Left ventricle myocardium inferior (tissue), 1 donor: ENCODE measurements around the gene COL1A1. TPM values are rescaled to one million over a fixed set of nuclear protein-coding genes. Genes with fewer than 3 reads are reported as not detected.
A peak's percentile ranks its signal among the peaks of the same experiment; 100 is the strongest.

Source experiments
- DNase-seq: peaks from one replicate; pipeline ENCODE4 v3.0.0-alpha.2; 2020
- H3K27ac ChIP-seq: fragments of 200-600 bp; replicated peaks from 2 replicates; pipeline ENCODE4 v1.8.0; 2021
- H3K27me3 ChIP-seq: fragments of 200-600 bp; 2 replicates; pipeline ENCODE4 v1.8.0; 2021; ENCODE audit warnings: low read depth
- H3K36me3 ChIP-seq: fragments of 200-600 bp; 2 replicates; pipeline ENCODE4 v1.8.0; 2021
- H3K4me1 ChIP-seq: fragments of 200-600 bp; 2 replicates; pipeline ENCODE4 v1.8.0; 2021
- H3K4me3 ChIP-seq: fragments of 200-600 bp; 2 replicates; pipeline ENCODE4 v1.8.0; 2021; ENCODE audit warnings: mild to moderate bottlenecking, moderate library complexity
- H3K9me3 ChIP-seq: fragments of 200-600 bp; replicated peaks from 2 replicates; pipeline ENCODE4 v1.8.0; 2021
- CTCF ChIP-seq: fragments of 200-600 bp; IDR thresholded peaks from 2 replicates; pipeline ENCODE4 v1.8.0; 2021; ENCODE audit warnings: antibody characterized with exemption, mild to moderate bottlenecking, borderline replicate concordance
- intact Hi-C: fragments of 100-400 bp; cut with micrococcal nuclease; formaldehyde crosslinking; loops from one replicate; pipeline ENCODE4 v1.11.0; 2022
- long read RNA-seq: library from polyadenylated mRNA; unstranded; transcript quantifications from one replicate; pipeline ENCODE4 v2.0.0, GENCODE V29; 2021
- total RNA-seq: library from RNA; stranded (reverse); fragmentation: NEBNext Ultra II Directional; extraction: Animal tissue kit (Norgen Biotek cat#: 25700); gene quantifications from one replicate; pipeline ENCODE4 v1.2.1, GENCODE V29; 2021
- donor health status: DM: no; HTN: yes; CAD: no; lungs with severe emphysema.

Gene COL1A1
- 45.8 TPM for total RNA-seq
- long read RNA-seq, full-length matches to known transcripts = 43 of 75 reads
- long read RNA-seq, partial matches to known transcripts = 20 of 75 reads
- long read RNA-seq, other reads (novel, unspliced or antisense) = 12 of 75 reads

DNA sequence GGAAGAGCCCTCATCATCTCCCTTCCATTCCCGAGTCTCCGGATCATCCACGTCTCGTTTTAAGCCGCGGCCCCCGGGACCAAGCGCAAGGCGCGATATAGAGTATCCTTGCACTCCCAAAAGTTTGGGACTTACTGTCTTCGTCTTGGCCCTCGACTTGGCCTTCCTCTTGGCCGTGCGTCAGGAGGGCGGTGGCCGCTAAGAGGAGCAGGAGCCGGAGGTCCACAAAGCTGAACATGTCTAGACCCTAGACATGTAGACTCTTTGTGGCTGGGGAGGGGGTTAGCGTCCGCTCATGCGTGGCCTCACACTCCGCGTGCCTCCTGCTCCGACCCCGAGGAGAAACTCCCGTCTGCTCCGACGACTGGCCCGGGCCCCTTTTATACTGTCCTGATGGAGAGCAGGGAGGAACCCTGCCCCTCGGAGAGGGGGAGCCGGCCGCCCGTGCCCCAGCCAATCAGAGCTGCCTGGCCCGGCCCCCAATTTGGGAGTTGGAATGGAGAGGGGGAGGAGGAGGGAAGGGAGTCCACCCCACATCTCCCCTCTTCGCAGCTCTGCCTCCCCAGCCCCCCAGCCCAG is at the start of gene COL1A1:
TSS of gene COL1A1 (minus strand) at position 356 of the 579 bp plus-strand sequence. CDS start at position 238, 118 bp downstream.
- no peak for TF ChIP-seq CTCF
- Histone ChIP-seq H3K27me3 (peaks cover 66% of the 10 kb centered on the region), H3K4me3 (peak within 1 kb of the TSS; percentile 72), H3K36me3 (peaks cover 17% of the 10 kb centered on the region), H3K4me1 (peaks cover 54% of the 10 kb centered on the region), H3K9me3 (no peaks in the 10 kb centered on the region), H3K27ac (peak within 1 kb of the TSS; percentile 88)
- peak; percentile 73 for DNase-seq
- intact Hi-C loops = loop anchor here (5.0 kb wide), 1 partner anchor 71 kb away; the partner anchor contains the start of gene TMEM92

DNA sequence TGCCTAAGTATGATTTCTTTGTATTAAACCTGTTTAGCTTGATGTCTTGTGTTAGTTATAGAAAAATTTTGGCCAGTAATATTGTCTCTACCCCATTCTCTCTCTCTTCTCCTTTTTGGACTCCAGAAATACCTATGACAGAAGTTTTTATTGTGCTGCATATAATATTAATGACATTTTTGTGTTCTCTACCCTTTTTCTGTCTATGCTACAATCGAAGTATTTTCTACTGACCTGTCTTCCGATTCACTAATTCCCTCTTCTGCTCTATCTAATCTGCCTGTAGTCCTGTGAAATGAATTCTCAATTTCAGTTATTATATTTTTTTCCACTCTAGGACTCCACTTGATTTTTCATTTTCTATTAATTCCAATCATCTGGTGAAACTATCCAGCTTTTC is 46.8 kb upstream of the COL1A1 start:
- Histone ChIP-seq H3K4me1 (no peaks in the 10 kb centered on the region), H3K27me3 (peaks cover 6% of the 10 kb centered on the region), H3K9me3 (peaks cover 29% of the 10 kb centered on the region), H3K27ac (no peak overlapping the region), H3K4me3 (no peak overlapping the region), H3K36me3 (no peaks in the 10 kb centered on the region)
- no peak for TF ChIP-seq CTCF
- intact Hi-C loops = no loop called here
- DNase-seq = no peak

- no peaks in the 10 kb centered on the region for H3K36me3 ChIP-seq
- DNase-seq = no peak
- intact Hi-C loops = no loop called here
- H3K9me3 ChIP-seq = peaks cover 23% of the 10 kb centered on the region
- H3K27ac ChIP-seq = no peak overlapping the region
- H3K27me3 ChIP-seq = peaks cover 1% of the 10 kb centered on the region
- no peak for TF ChIP-seq CTCF
- peaks cover 5% of the 10 kb centered on the region for H3K4me1 ChIP-seq
- no peak overlapping the region for H3K4me3 ChIP-seq
These were observed 43.3 kb upstream of the COL1A1 start for GRCh38 chr17:50244771-50245170.

- H3K36me3 ChIP-seq = no peaks in the 10 kb centered on the region
- peaks cover 12% of the 10 kb centered on the region for H3K27me3 ChIP-seq
- H3K4me3 ChIP-seq = no peak overlapping the region
- H3K4me1 ChIP-seq = peaks cover 8% of the 10 kb centered on the region
- intact Hi-C loops = no loop called here
- no peak overlapping the region for H3K27ac ChIP-seq
- DNase-seq = no peak
- TF ChIP-seq CTCF = no peak
- no peaks in the 10 kb centered on the region for H3K9me3 ChIP-seq
These were observed 40.0 kb upstream of the COL1A1 start for GRCh38 chr17:50241431-50241830.

DNA sequence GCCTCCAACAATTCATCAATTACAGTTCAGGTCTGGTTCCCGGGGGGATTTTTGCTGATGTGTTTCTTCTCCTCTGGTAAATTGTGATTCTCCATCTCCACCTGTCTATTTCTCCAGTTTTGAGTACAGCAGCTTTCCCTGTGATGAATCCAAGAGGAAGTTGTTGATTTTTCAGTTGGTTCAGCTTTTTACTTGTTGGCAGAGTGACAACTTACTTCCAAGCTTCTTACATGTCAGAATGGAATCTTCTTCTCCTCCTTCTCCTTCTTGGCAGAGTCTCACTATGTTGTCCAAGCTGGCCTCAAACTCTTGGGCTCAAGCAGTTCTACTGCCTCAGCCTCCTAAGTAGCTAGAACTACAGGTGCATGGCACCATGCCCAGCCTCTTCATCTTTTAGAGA is 39.4 kb upstream of the COL1A1 start:
- Histone ChIP-seq H3K4me1 (peaks cover 8% of the 10 kb centered on the region), H3K27me3 (peaks cover 17% of the 10 kb centered on the region), H3K27ac (no peak overlapping the region), H3K36me3 (no peaks in the 10 kb centered on the region), H3K4me3 (no peak overlapping the region), H3K9me3 (no peaks in the 10 kb centered on the region)
- intact Hi-C loops = no loop called here
- no peak for DNase-seq
- TF ChIP-seq CTCF = no peak
